Esophagus squamous epithelium (tissue), 4 donors: ENCODE data around the gene STEAP1B.

Source experiments
- CTCF ChIP-seq, 6 experiments: fragments of 450-650 bp in 4 of 6; fragments of 200-600 bp in 2 of 6; sonication (generic) in 2 of 6; IDR thresholded peaks; one replicate each; pipeline ENCODE4 v1.5.1; 2016 to 2019; ENCODE audit warnings: antibody characterized with exemption in 6 of 6, mild to moderate bottlenecking in 4 of 6, moderate library complexity in 4 of 6
- POLR2A ChIP-seq, 4 donors: fragments of 450-650 bp; IDR thresholded peaks; one replicate each; pipeline ENCODE4 v1.6.1; 2017; ENCODE audit warnings: antibody characterized with exemption in 4 of 4, mild to moderate bottlenecking in 4 of 4, moderate library complexity in 3 of 4

DNA sequence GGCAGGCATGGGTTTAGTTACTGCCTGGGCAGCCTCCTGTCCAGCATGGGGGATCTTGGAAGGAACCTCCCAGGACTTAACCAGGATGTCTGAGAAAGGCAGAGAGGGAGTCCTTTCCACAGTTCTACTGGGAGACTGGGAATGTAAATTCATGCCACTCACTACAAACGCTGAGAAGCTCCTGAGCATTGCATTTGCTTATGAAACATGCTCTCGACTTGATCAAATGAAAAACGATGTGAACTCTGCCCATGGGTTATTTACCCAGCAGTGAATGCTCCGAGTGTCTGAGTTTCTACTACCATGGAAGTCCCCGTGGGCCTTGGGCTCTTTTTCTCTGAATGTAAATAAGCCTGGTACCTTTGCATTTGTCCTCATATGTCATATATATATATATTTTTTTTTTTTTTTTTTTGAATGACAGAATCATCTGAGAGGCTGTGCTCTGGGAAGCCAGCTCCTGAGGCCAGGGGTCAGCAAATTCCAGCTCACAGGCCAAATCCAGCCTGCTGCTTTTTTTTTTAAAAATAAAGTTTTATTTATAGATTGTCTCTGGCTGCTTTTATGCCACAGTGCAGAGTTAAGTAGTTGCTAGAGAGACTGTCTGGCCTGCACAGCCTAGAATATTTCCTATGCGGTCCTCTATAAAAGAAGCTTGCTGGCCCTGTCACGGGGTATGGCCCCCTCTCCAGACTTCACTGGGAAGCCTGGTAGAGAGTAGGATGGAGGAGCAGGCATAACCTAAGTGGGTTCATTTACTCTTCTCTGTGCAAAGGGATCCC is 121.6 kb downstream of the STEAP1B start:
- TF ChIP-seq CTCF (IDR thresholded peaks at IDR 0.05) = no peak
- TF ChIP-seq POLR2A (IDR thresholded peaks at IDR 0.05) = no peak
